OCI-LY1 (cell line): ENCODE measurements around the gene MYOF.

Experiments used
- EZH2 ChIP-seq: fragments of 200-600 bp; sonication (generic), shearing (Covaris generic); IDR thresholded peaks from 2 replicates; pipeline ENCODE4 v1.8.0; 2017; ENCODE audit warnings: borderline replicate concordance, mixed run types, mild to moderate bottlenecking, antibody characterized with exemption, low read length, moderate library complexity, mixed read lengths
- TF ChIP-seq, protein P1 (sequence below): fragments of 200-600 bp; sonication (generic), shearing (Covaris generic); IDR thresholded peaks from 2 replicates; pipeline ENCODE4 v1.5.1; 2017; ENCODE audit warnings: mild to moderate bottlenecking, antibody characterized with exemption, low read length, moderate library complexity, mixed read lengths

DNA sequence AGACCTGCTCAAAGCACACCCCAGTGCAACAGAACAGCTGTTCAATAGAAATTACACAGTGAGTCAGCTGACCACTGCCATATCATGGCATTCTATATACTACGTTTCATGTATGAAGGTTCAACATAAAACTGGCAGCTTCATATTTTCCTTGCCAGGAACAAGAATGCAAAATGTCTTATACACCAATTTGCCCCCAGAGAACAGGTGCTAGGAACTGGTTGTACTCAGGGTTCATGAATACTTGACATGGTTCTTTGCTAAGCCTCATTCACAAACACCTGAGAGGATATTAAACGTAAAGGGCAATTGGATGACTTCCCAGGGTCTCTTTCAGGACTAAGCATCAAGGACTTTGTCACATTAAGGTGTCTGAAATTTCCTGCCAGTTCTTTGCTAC lies 6.9 kb downstream of the MYOF start:
- TF ChIP-seq, protein P1, sequence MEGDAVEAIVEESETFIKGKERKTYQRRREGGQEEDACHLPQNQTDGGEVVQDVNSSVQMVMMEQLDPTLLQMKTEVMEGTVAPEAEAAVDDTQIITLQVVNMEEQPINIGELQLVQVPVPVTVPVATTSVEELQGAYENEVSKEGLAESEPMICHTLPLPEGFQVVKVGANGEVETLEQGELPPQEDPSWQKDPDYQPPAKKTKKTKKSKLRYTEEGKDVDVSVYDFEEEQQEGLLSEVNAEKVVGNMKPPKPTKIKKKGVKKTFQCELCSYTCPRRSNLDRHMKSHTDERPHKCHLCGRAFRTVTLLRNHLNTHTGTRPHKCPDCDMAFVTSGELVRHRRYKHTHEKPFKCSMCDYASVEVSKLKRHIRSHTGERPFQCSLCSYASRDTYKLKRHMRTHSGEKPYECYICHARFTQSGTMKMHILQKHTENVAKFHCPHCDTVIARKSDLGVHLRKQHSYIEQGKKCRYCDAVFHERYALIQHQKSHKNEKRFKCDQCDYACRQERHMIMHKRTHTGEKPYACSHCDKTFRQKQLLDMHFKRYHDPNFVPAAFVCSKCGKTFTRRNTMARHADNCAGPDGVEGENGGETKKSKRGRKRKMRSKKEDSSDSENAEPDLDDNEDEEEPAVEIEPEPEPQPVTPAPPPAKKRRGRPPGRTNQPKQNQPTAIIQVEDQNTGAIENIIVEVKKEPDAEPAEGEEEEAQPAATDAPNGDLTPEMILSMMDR, result no peak
- no peak for TF ChIP-seq EZH2
